ENCODE measurements around the gene CCT4.

- TF ChIP-seq CREB1 (CRISPR knock-in tag; IDR thresholded peaks at IDR 0.05; ENCODE audit: low read depth) = no peak
- no peak for TF ChIP-seq CTCF (conservative IDR thresholded peaks at IDR 0.05; ENCODE audit: low read depth in 2 of 2)
- TF ChIP-seq REST (IDR thresholded peaks at IDR 0.05; ENCODE audit: unreplicated experiment) = no peak
- no peak for TF ChIP-seq EZH2 (IDR thresholded peaks at IDR 0.05; ENCODE audit: low read depth, unreplicated experiment)
- TF ChIP-seq POLR2AphosphoS5 (IDR thresholded peaks at IDR 0.05; ENCODE audit: low read depth) = no peak
Observed at GRCh38 chr2:61876400-61876799, 12.1 kb downstream of the CCT4 start.

Data from GM23338 (cell line).